HEK293T (cell line): ENCODE results near the gene CHIC2.
"Not testable (repeated sequence)": the region's sequence is repeated elsewhere in the genome, so short reads cannot be mapped to it uniquely, and the experiment has no call there.

Experiments used
- CTCF ChIA-PET: fragments of 350-600 bp; formaldehyde crosslinking; extraction: SDS; loops from one replicate; lab custom pipeline; 2021; ENCODE audit warnings: antibody characterized with exemption, inconsistent platforms; lab: Yijun Ruan, JAX
- POLR2A ChIA-PET: fragments of 350-600 bp; formaldehyde crosslinking; extraction: SDS; loops from one replicate; lab custom pipeline; 2020; ENCODE audit warnings: antibody characterized with exemption, inconsistent platforms; lab: Yijun Ruan, JAX
- DNase-seq: peaks from one replicate; pipeline ENCODE4 v3.0.0; 2012; ENCODE audit warnings: mixed read lengths; ENCODE audit errors: extremely low spot score
- ARNT ChIP-seq: fragments of 450-650 bp; IDR thresholded peaks from 2 replicates; pipeline ENCODE4 v1.6.1; 2017; ENCODE audit warnings: mild to moderate bottlenecking
- BHLHE40 ChIP-seq: fragments of 450-650 bp; IDR thresholded peaks from 2 replicates; pipeline ENCODE4 v1.6.1; 2016; ENCODE audit warnings: mild to moderate bottlenecking, moderate library complexity, borderline replicate concordance
- CTBP1 ChIP-seq: fragments of 450-650 bp; IDR thresholded peaks from 2 replicates; pipeline ENCODE4 v1.6.1; 2016; ENCODE audit warnings: borderline replicate concordance
- ELF4 ChIP-seq: fragments of 450-650 bp; IDR thresholded peaks from 2 replicates; pipeline ENCODE4 v1.6.1; 2017; ENCODE audit warnings: antibody characterized with exemption
- FOXA1 ChIP-seq: fragments of 450-650 bp; IDR thresholded peaks from 2 replicates; pipeline ENCODE4 v1.6.1; 2016; ENCODE audit warnings: mild to moderate bottlenecking
- FOXK2 ChIP-seq: fragments of 450-650 bp; IDR thresholded peaks from 2 replicates; pipeline ENCODE4 v1.6.1; 2016; ENCODE audit warnings: mild to moderate bottlenecking
- FOXM1 ChIP-seq: fragments of 450-650 bp; IDR thresholded peaks from 2 replicates; pipeline ENCODE4 v1.6.1; 2017; ENCODE audit warnings: mild to moderate bottlenecking, borderline replicate concordance
- HDGF ChIP-seq: fragments of 450-650 bp; IDR thresholded peaks from 2 replicates; pipeline ENCODE4 v1.6.1; 2017; ENCODE audit warnings: antibody characterized with exemption, borderline replicate concordance
- L3MBTL2 ChIP-seq: fragments of 450-650 bp; conservative IDR thresholded peaks from 2 replicates; pipeline ENCODE4 v1.6.1; 2016; ENCODE audit warnings: mild to moderate bottlenecking
- LEF1 ChIP-seq: fragments of 450-650 bp; IDR thresholded peaks from 2 replicates; pipeline ENCODE4 v1.6.1; 2017; ENCODE audit warnings: mild to moderate bottlenecking, borderline replicate concordance
- NFRKB ChIP-seq: fragments of 450-650 bp; IDR thresholded peaks from 2 replicates; pipeline ENCODE4 v1.6.1; 2016; ENCODE audit warnings: mild to moderate bottlenecking, moderate library complexity
- SP1 ChIP-seq: fragments of 450-650 bp; IDR thresholded peaks from 2 replicates; pipeline ENCODE4 v1.6.1; 2017
- SUZ12 ChIP-seq: fragments of 450-650 bp; IDR thresholded peaks from 2 replicates; pipeline ENCODE4 v1.6.1; 2016; ENCODE audit warnings: mild to moderate bottlenecking
- TARDBP ChIP-seq: fragments of 450-650 bp; IDR thresholded peaks from 2 replicates; pipeline ENCODE4 v1.6.1; 2016
- ZNF384 ChIP-seq: fragments of 450-650 bp; IDR thresholded peaks from 2 replicates; pipeline ENCODE4 v1.6.1; 2016
- TF ChIP-seq, protein P1 (sequence below): fragments of 450-650 bp; IDR thresholded peaks from 2 replicates; pipeline ENCODE4 v1.6.1; 2016

Gene CHIC2

GRCh38 chr4:54060116-54060515, 4.3 kb downstream of the CHIC2 start:
- CTCF ChIA-PET = no interaction called here

GRCh38 chr4:54058171-54058570, 6.2 kb downstream of the CHIC2 start:
- DNase-seq = no peak
- TF ChIP-seq TARDBP = no peak
- no peak for TF ChIP-seq CTBP1
- no peak for TF ChIP-seq FOXM1
- no peak for TF ChIP-seq ELF4
- no peak for TF ChIP-seq NFRKB
- TF ChIP-seq, protein P1, sequence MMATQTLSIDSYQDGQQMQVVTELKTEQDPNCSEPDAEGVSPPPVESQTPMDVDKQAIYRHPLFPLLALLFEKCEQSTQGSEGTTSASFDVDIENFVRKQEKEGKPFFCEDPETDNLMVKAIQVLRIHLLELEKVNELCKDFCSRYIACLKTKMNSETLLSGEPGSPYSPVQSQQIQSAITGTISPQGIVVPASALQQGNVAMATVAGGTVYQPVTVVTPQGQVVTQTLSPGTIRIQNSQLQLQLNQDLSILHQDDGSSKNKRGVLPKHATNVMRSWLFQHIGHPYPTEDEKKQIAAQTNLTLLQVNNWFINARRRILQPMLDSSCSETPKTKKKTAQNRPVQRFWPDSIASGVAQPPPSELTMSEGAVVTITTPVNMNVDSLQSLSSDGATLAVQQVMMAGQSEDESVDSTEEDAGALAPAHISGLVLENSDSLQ = no peak
- TF ChIP-seq L3MBTL2 = no peak
- POLR2A ChIA-PET = no interaction called here
- CTCF ChIA-PET = no interaction called here

More at GRCh38 chr4:54060116-54060515, 4.3 kb downstream of the CHIC2 start:
- DNase-seq = no peak
- TF ChIP-seq L3MBTL2 (no peak), HDGF (no peak), FOXM1 (no peak), ELF4 (no peak), FOXK2 (no peak), NFRKB (no peak), LEF1 (no peak), SP1 (no peak), CTBP1 (no peak), BHLHE40 (no peak), TARDBP (no peak), ARNT (no peak), SUZ12 (no peak), FOXA1 (no peak)
- TF ChIP-seq, protein P1 = no peak
- POLR2A ChIA-PET = no interaction called here

DNA sequence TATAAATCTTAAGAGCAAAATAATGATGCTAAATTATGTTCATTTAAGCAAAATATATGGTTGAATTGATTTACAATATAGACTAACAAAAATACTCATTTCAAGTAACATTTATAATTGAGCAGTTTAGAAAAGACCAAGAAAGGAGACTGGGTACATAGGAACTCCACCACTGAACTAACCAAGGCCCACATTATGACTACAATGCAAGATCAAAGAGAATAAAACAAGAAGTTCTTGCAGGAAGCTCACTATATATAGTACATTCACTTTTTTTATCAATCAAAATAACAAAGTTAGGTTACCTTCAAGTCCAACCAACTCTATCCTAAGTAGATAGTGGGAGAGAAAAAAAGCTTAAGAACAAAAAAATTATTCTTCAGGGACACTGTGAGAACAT, 8.0 kb downstream of the CHIC2 start:
- TF ChIP-seq SP1 = no peak
- TF ChIP-seq ELF4 = no peak
- no peak for TF ChIP-seq SUZ12
- TF ChIP-seq FOXK2 = no peak
- TF ChIP-seq FOXM1 = no peak
- DNase-seq = no peak
- ChIA-PET POLR2A (no interaction called here), CTCF (interaction anchor here (1.7 kb wide), 1 partner anchor 161 kb away, joined by 4 read pairs; no protein-coding TSS in a partner anchor)

- ChIA-PET CTCF (interaction anchor here (0.5 kb wide), 1 partner anchor 354 kb away, joined by 4 read pairs; no protein-coding TSS in a partner anchor), POLR2A (no interaction called here)
- no peak for TF ChIP-seq FOXK2
- TF ChIP-seq HDGF = no peak
- TF ChIP-seq FOXA1 = no peak
- no peak for TF ChIP-seq SP1
- no peak for TF ChIP-seq BHLHE40
- no peak for TF ChIP-seq NFRKB
- no peak for TF ChIP-seq TARDBP
- no peak for TF ChIP-seq ARNT
- TF ChIP-seq ELF4 = no peak
- TF ChIP-seq, protein P1 = no peak
- TF ChIP-seq SUZ12 = no peak
- no peak for TF ChIP-seq L3MBTL2
- TF ChIP-seq ZNF384 = no peak
- TF ChIP-seq FOXM1 = no peak
- TF ChIP-seq CTBP1 = no peak
- no peak for TF ChIP-seq LEF1
- DNase-seq = no peak
Observed at GRCh38 chr4:54055494-54055893, 8.9 kb downstream of the CHIC2 start.

DNA sequence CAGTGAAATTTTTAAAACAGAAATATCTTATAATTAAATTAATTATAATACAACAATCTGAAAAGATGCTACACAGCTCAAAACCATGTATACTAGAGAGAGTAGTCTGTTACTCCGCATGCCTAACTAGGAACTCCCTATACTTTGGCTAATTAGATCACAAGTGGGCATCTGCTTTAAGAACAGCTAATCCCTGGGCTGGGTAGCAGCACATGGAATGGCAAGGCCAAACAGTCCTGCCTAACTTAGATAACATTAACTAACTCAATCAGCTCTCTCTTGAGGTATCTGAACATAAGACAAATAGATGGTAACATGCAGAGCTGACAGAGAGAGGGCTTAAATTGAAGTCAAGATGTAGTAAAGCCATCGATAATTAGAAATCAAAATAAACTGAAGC, 9.9 kb downstream of the CHIC2 start:
- DNase-seq = no peak
- CTCF ChIA-PET = no interaction called here
- POLR2A ChIA-PET = no interaction called here

DNA sequence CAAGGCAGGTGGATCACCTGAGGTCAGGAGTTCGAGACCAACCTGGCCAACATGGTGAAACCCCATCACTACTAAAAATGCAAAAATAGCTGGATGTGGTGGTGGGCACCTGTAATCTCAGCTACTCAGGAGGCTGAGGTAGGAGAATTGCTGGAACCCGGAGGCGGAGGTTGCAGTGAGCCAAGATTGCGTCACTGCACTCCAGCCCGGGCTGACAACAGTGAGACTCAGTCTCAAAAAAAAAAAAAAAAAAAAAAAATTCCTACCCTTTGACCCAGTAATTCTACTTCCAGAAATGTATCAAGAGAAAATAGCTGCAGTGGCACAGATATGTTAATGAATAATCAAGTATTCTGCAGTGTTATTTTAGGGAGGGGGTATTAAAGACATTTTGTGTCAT, 11.1 kb downstream of the CHIC2 start:
- CTCF ChIA-PET, POLR2A ChIA-PET, DNase-seq: not testable (repeated sequence)

More for the DNA sequence above, 9.9 kb downstream of the CHIC2 start:
- TF ChIP-seq CTBP1 (no peak), FOXA1 (no peak)

DNA sequence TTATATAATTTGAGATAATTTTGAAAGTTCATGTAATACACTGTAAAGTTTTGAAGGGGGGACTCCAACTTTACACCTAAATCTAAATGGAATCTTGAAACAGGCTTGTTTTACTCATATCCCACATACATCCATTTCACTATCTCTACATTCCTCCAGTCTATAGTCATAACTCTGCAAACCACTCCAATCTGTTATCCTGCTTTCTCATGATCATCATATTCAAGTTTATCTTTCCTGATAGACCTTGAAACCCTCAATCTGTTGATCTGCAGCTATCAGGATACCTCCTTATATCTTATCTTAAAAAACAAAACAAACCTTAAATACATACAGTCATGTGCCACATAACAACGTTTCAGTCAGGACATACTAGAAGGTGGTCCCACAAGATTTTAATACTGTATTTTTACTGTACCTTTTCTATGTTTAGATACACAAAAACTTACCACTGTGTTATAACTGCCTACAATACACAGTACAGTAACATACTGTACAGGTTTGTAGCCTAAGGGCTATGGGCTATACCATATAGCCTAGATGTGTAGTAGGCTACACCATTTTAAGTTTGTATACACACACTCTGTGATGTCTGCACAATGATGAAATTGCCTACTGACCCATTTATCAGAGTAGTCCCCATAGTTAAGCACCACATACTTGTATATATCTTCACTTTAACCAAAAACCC, 14.0 kb downstream of the CHIC2 start:
- TF ChIP-seq FOXA1 (no peak), HDGF (no peak), ARNT (no peak), SUZ12 (no peak), L3MBTL2 (no peak), BHLHE40 (no peak), FOXM1 (no peak), ZNF384 (no peak), FOXK2 (no peak), NFRKB (no peak), SP1 (no peak), CTBP1 (no peak), ELF4 (no peak), LEF1 (no peak), TARDBP (no peak)
- TF ChIP-seq, protein P1 = no peak
- ChIA-PET POLR2A (no interaction called here), CTCF (no interaction called here)
- DNase-seq = no peak

DNA sequence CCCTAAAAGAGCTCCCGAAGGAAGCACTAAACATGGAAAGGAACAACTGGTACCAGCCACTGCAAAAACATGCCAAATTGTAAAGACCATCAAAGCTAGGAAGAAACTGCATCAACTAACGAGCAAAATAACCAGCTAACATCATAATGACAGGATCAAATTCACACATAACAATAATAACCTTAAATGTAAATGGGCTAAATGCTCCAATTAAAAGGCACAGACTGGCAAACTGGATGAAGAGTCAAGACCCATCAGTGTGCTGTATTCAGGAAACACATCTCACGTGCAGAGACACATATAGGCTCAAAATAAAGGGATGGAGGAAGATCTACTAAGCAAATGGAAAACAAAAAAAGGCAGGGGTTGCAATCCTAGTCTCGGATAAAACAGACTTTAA, 20.8 kb downstream of the CHIC2 start:
- CTCF ChIA-PET, DNase-seq, POLR2A ChIA-PET: not testable (repeated sequence)
